ENCODE data around the gene ADAM22. TPM values are rescaled to one million over a fixed set of nuclear protein-coding genes. Genes with fewer than 3 reads are reported as not detected.
"Not testable (repeated sequence)": the region's sequence is repeated elsewhere in the genome, so short reads cannot be mapped to it uniquely, and the experiment has no call there.

ADAM22 gene
- total and polyA plus RNA-seq, 8 donors: 2.6 to 25.3 (median 17.0) TPM

DNA sequence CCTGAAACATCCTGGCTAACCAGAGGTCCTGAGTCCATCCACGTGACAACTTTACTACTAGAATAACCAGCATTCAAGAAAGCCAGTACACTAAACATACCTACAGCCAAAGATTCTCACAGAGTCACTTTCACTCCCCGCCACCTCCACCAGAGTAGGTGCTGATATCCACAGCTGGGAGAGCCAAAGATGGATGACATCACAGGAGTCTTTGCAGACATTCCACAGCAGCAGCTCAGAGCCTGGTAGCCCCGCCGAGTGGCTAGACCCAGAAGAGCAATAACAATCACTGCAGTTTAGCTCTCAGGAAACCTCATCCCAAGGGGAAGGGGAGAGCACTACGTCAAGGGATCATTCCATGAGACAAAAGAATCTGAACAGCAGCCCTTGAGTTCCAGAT, 13.5 kb upstream of the ADAM22 start:
- TF ChIP-seq, protein P1, sequence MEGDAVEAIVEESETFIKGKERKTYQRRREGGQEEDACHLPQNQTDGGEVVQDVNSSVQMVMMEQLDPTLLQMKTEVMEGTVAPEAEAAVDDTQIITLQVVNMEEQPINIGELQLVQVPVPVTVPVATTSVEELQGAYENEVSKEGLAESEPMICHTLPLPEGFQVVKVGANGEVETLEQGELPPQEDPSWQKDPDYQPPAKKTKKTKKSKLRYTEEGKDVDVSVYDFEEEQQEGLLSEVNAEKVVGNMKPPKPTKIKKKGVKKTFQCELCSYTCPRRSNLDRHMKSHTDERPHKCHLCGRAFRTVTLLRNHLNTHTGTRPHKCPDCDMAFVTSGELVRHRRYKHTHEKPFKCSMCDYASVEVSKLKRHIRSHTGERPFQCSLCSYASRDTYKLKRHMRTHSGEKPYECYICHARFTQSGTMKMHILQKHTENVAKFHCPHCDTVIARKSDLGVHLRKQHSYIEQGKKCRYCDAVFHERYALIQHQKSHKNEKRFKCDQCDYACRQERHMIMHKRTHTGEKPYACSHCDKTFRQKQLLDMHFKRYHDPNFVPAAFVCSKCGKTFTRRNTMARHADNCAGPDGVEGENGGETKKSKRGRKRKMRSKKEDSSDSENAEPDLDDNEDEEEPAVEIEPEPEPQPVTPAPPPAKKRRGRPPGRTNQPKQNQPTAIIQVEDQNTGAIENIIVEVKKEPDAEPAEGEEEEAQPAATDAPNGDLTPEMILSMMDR (IDR thresholded peaks at IDR 0.05): no peak
- Histone ChIP-seq H3K27ac (no peak overlapping the region), H3K4me3 (no peak overlapping the region), H3K27me3 (no peaks in the 10 kb centered on the region), H3K4me1 (no peaks in the 10 kb centered on the region), H3K9me3 (no peaks in the 10 kb centered on the region), H3K36me3 (no peaks in the 10 kb centered on the region)
- intact Hi-C loops (cut with DNase I): no loop called here
- ATAC-seq (no peak), DNase-seq (no peak)

GRCh38 chr7:87922759-87923395, 11.2 kb upstream of the ADAM22 start:
- ATAC-seq: not testable (repeated sequence)

DNA sequence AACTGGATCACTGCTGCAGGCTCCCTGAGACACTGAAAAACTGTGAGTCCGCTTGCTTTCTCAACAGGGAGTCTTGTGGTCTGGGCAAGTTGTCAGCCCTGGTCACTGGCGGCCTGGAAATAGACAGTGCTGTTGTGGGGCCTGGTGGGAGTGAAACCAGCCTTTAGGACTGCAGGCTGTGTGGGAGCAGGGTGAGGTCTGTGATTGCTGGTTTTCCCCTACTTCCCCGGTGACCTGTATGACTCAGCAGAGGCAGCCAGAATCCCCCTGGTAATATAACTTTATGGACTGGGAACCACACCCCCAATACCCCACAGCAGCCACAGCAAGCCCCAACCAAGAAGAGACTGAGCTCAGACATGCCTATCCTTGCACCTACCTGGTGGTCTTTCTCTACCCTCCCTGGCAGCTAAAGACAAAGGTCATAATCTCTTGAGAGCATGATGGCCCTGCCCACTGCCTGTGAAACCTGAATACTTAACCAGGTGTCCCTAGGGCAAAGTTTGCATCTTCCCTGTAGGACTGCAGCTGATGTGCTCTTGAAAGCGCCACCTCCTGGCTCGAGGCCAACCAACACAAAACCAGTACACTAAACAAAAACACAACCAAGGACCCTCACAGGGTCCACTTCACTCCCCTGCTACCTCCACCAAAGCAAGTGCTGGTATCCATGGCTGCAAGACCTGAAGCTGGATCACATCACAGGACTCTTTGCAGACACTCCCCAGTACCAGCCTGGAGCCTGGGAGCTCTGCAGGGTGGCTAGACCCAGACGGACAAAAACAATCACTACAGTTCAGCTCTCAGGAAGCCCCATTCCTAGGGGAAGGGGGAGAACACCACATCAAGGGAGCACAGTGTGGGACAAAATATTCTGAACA, 7.2 kb upstream of the ADAM22 start:
- Histone ChIP-seq H3K4me1 (no peaks in the 10 kb centered on the region), H3K27ac (peak overlapping the region in 1 of 2 donors; percentile 28), H3K36me3 (no peaks in the 10 kb centered on the region), H3K27me3 (no peaks in the 10 kb centered on the region), H3K4me3 (no peak overlapping the region), H3K9me3 (no peaks in the 10 kb centered on the region)
- DNase-seq (peak in 1 of 4 donors; percentile 53), ATAC-seq (peak; percentile 56)
- TF ChIP-seq, protein P1 (IDR thresholded peaks at IDR 0.05): no peak
- intact Hi-C loops (cut with DNase I): no loop called here

More at GRCh38 chr7:87922759-87923395, 11.2 kb upstream of the ADAM22 start:
- H3K27me3 ChIP-seq; DNase-seq; H3K4me1 ChIP-seq; H3K36me3 ChIP-seq; intact Hi-C loops (cut with DNase I); H3K4me3 ChIP-seq; H3K27ac ChIP-seq; H3K9me3 ChIP-seq: not testable (repeated sequence)

DNA sequence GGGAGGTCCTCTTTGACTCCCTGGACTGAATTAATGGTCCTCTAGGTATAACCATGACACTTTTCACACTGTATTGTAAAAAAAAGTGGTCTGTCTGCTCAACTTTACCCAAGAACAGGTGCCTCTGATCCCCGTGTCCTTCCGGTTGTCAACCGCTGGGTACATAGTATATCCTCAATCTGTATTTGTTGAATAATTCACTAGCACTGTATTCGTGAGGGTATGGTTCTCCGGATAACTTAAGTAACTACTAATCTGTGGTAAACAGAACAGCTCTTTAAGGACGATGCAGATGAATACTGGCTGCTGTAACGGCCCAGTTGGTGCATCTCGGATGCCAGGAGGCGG, 472 bp upstream of the ADAM22 start:
- peaks cover 8 to 18% of the 10 kb centered on the region in 2 donors for H3K27me3 ChIP-seq
- intact Hi-C loops (cut with DNase I): no loop called here
- no peak overlapping the region for H3K27ac ChIP-seq
- peak overlapping the region; percentile 62 to 66 for H3K4me3 ChIP-seq
- TF ChIP-seq, protein P1 (IDR thresholded peaks at IDR 0.05): no peak
- no peaks in the 10 kb centered on the region for H3K36me3 ChIP-seq
- no peaks in the 10 kb centered on the region for H3K9me3 ChIP-seq
- H3K4me1 ChIP-seq: peaks cover 6 to 19% of the 10 kb centered on the region in 2 donors
- ATAC-seq: no peak
- DNase-seq: no peak

DNA sequence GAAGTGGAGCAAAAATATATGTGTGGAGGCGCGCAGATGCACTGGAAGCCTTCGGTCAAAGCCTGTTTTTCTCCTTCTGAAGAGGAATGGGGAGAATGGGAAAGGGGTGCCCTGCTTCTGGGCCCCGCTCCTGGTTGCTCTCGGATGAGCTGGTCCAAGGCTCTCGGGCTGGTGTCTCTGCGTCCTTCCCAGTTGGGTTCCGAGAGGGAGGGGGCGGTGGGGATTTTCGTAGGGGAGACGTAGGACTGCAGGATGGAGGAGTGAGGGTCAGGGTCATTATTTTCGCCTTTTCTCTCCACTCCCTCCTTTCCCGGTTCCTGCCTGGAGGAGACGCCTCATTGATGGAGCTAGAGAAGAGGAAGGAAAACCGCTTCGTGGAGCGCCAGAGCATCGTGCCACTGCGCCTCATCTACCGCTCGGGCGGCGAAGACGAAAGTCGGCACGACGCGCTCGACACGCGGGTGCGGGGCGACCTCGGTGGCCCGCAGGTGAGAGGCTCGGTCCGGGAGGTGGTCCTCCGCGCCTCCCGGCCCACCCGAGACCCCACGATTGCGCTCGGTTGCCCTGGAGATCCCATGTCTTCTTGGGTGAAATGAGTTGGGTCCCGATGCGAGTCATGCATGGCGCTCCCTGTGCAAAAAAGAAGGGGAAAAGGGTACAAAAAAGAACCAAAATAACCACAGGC, 790 bp downstream of the ADAM22 start:
- Histone ChIP-seq H3K4me1 (peaks cover 6 to 19% of the 10 kb centered on the region in 2 donors), H3K36me3 (no peaks in the 10 kb centered on the region), H3K4me3 (peak overlapping the region; percentile 62 to 66), H3K27ac (no peak overlapping the region), H3K27me3 (peaks cover 8 to 18% of the 10 kb centered on the region in 2 donors), H3K9me3 (no peaks in the 10 kb centered on the region)
- TF ChIP-seq, protein P1 (IDR thresholded peaks at IDR 0.05): no peak
- intact Hi-C loops (cut with DNase I): no loop called here
- DNase-seq (peak in 3 of 4 donors; percentile 26 to 70 (median 27)), ATAC-seq (peak; percentile 12)

Measured in left lung (tissue), 10 donors.